ENCODE results near the gene ITPR3. TPM values are rescaled to one million over a fixed set of nuclear protein-coding genes. Genes with fewer than 3 reads are reported as not detected.

ITPR3 gene
- total RNA-seq, 4 donors from 2014 or later: 139 to 250 (median 182) TPM

DNA sequence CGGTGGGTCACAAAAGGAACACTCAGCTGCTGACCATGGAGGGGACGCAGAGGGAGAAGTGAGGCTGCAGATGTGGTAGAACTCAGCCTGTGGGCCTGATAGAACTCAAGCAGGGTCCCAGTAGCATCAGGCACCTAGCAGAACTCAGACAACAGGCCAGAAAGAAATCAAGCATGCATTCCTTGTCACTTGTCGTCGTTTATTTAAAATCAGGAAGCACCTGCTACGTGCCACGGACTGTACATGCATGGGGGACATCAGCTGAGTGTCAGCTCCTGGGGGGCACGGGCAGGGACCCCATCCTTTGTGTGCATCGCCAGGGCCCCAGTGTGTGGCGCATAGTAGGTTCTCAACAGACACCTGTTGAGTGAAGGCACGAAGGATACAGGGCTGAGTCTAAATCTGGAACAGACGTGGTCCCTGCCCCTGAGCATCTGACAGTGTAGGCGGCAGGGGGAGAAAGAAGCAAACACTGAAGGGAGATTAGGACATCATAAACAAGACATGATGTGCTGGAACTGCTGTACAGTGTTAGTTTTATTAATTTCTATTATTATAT is 57.9 kb downstream of the ITPR3 start:
- H3K9me3 ChIP-seq: no peaks in the 10 kb centered on the region
- H3K27me3 ChIP-seq: no peaks in the 10 kb centered on the region
- H3K4me1 ChIP-seq: no peaks in the 10 kb centered on the region
- H3K27ac ChIP-seq: no peak overlapping the region
- no peak overlapping the region for H3K4me3 ChIP-seq
- no peak for DNase-seq
- H3K36me3 ChIP-seq: peaks cover 0 to 97% (median 0%) of the 10 kb centered on the region in 3 donors
- TF ChIP-seq, protein P1, sequence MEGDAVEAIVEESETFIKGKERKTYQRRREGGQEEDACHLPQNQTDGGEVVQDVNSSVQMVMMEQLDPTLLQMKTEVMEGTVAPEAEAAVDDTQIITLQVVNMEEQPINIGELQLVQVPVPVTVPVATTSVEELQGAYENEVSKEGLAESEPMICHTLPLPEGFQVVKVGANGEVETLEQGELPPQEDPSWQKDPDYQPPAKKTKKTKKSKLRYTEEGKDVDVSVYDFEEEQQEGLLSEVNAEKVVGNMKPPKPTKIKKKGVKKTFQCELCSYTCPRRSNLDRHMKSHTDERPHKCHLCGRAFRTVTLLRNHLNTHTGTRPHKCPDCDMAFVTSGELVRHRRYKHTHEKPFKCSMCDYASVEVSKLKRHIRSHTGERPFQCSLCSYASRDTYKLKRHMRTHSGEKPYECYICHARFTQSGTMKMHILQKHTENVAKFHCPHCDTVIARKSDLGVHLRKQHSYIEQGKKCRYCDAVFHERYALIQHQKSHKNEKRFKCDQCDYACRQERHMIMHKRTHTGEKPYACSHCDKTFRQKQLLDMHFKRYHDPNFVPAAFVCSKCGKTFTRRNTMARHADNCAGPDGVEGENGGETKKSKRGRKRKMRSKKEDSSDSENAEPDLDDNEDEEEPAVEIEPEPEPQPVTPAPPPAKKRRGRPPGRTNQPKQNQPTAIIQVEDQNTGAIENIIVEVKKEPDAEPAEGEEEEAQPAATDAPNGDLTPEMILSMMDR (IDR thresholded peaks at IDR 0.05): no peak

DNA sequence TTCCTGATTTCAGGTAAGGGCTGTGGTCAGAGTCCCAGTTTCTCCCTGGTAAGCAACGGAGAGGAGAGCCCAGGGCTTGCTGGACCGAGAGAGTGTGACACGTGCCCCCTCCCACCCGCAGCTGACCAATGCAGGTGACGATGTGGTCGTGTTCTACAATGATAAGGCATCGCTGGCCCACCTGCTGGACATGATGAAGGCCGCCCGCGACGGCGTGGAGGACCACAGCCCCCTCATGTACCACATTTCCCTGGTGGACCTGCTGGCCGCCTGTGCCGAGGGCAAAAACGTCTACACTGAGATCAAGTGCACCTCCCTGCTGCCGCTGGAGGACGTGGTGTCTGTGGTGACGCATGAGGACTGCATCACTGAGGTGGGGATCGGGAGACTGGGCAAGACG is 58.6 kb downstream of the ITPR3 start:
- Histone ChIP-seq H3K36me3 (peaks cover 0 to 97% (median 0%) of the 10 kb centered on the region in 3 donors), H3K27ac (no peak overlapping the region), H3K27me3 (no peaks in the 10 kb centered on the region), H3K4me3 (no peak overlapping the region), H3K9me3 (no peaks in the 10 kb centered on the region), H3K4me1 (no peaks in the 10 kb centered on the region)
- TF ChIP-seq, protein P1 (IDR thresholded peaks at IDR 0.05): no peak
- no peak for TF ChIP-seq POLR2A (IDR thresholded peaks at IDR 0.05)
- no peak for DNase-seq

DNA sequence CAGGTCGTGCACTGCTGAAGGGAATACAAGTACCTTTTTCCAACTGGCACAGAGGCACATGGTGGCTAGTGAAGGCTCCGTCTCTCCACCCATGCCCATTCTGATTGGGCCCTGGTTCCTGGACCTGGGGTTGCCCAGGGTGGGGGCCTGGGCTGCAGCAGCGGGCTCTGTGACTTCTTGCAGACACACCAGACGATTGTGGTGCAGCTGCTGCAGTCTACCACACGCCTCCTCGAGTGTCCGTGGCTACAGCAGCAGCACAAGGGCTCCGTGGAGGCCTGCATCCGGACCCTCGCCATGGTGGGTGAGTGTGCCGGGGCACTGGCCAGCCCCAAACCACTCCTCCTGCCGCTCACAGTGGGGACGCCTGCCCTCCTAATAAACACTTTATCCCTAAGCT is 61.2 kb downstream of the ITPR3 start:
- H3K27ac ChIP-seq: no peak overlapping the region
- H3K4me1 ChIP-seq: no peaks in the 10 kb centered on the region
- no peaks in the 10 kb centered on the region for H3K27me3 ChIP-seq
- H3K4me3 ChIP-seq: no peak overlapping the region
- peaks cover 0 to 97% (median 0%) of the 10 kb centered on the region in 3 donors for H3K36me3 ChIP-seq
- no peaks in the 10 kb centered on the region for H3K9me3 ChIP-seq
- no peak for DNase-seq
- TF ChIP-seq POLR2A (IDR thresholded peaks at IDR 0.05): no peak
- TF ChIP-seq, protein P1 (IDR thresholded peaks at IDR 0.05): no peak

DNA sequence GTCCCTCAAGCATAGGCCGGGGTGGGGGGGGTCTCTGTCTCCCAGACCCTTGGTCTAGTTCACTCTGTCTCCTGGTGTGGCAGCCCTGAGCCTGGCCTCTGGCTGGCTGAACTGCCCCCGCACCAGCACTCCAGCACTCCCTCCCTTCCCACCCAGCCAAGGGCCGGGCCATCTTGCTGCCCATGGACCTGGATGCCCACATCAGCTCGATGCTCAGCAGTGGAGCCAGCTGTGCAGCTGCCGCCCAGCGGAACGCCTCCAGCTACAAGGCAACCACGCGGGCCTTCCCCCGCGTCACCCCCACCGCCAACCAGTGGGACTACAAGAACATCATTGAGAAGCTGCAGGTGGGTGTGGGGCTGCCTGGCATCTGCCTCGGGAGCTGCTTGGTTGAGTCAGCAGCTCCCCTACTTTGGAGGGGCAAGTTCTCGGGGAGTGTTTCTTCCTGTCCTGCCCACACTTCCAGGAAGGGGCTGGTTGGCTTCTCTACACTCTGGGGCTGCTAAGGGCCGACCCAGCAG is 62.0 kb downstream of the ITPR3 start:
- no peaks in the 10 kb centered on the region for H3K9me3 ChIP-seq
- no peaks in the 10 kb centered on the region for H3K4me1 ChIP-seq
- no peak overlapping the region for H3K4me3 ChIP-seq
- TF ChIP-seq, protein P1 (IDR thresholded peaks at IDR 0.05): no peak
- no peak for TF ChIP-seq POLR2A (IDR thresholded peaks at IDR 0.05)
- H3K27me3 ChIP-seq: no peaks in the 10 kb centered on the region
- H3K27ac ChIP-seq: no peak overlapping the region
- H3K36me3 ChIP-seq: peaks cover 0 to 97% (median 0%) of the 10 kb centered on the region in 3 donors
- DNase-seq: no peak

DNA sequence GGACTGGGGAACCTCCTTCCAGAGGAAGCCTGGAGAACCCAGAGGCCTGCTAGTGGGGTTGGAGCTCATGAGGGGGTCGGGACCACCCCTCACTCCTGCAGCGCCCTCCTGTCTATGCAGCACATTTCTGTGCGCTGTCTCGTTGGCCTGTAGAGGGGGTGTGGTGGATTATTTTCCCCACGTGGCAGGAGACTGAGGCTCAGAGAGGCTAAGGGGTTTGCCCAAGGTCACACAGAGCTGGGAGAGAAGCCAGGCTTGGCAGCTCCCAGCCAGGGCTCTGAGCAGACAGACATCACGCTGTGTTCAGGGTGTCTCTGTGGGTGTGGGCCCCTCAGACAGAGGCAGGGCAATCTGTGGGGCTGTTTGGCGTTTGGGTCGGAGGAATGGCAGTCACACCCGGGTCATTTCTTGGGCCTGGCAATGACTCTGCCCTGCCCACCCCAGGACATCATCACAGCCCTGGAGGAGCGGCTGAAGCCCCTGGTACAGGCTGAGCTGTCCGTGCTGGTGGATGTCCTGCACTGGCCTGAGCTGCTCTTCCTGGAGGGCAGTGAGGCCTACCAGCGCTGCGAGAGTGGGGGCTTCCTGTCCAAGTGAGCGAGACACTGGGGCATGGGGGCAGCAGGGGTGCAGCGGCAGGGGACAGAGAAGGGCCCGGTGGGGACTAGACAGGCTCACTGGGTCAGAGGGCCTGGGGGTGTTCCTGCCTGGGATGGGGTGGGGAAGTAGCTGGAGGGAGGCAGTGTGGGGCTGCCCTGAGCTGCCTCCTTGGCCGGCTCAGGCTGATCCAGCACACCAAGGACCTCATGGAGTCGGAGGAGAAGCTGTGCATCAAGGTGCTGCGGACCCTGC is 62.7 kb downstream of the ITPR3 start:
- Histone ChIP-seq H3K4me1 (no peaks in the 10 kb centered on the region), H3K27ac (no peak overlapping the region), H3K27me3 (no peaks in the 10 kb centered on the region), H3K36me3 (peaks cover 0 to 97% (median 0%) of the 10 kb centered on the region in 3 donors), H3K9me3 (no peaks in the 10 kb centered on the region), H3K4me3 (no peak overlapping the region)
- DNase-seq: no peak
- TF ChIP-seq POLR2A (IDR thresholded peaks at IDR 0.05): no peak

DNA sequence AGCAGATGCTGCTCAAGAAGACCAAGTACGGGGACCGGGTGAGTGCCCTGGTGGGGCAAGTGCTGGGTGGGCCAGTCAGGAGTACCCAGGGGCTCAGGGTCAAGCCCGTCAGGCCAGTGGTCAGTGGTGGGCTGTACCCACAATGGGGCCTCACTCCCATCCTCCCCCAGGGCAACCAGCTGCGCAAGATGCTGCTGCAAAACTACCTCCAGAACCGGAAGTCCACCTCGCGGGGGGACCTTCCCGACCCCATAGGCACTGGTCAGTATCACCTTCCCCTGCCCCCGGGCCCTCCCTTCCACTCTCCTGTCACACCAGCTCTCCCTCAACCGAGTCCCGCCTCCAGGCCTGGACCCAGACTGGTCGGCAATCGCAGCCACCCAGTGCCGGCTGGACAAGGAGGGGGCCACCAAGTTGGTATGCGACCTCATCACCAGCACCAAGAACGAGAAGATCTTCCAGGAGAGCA is 63.3 kb downstream of the ITPR3 start:
- no peak overlapping the region for H3K27ac ChIP-seq
- peaks cover 0 to 97% (median 0%) of the 10 kb centered on the region in 3 donors for H3K36me3 ChIP-seq
- TF ChIP-seq, protein P1 (IDR thresholded peaks at IDR 0.05): no peak
- TF ChIP-seq POLR2A (IDR thresholded peaks at IDR 0.05): no peak
- no peaks in the 10 kb centered on the region for H3K27me3 ChIP-seq
- DNase-seq: no peak
- no peaks in the 10 kb centered on the region for H3K4me1 ChIP-seq
- H3K9me3 ChIP-seq: no peaks in the 10 kb centered on the region
- no peak overlapping the region for H3K4me3 ChIP-seq

All from Peyer's patch (tissue), 4 donors.